ENCODE measurements around the gene SPRED1. TPM values are rescaled to one million over a fixed set of nuclear protein-coding genes. Genes with fewer than 3 reads are reported as not detected.

The SPRED1 gene
- total RNA-seq, 4 donors from 2014 or later: 6.1 to 135 (median 26.6) TPM

DNA sequence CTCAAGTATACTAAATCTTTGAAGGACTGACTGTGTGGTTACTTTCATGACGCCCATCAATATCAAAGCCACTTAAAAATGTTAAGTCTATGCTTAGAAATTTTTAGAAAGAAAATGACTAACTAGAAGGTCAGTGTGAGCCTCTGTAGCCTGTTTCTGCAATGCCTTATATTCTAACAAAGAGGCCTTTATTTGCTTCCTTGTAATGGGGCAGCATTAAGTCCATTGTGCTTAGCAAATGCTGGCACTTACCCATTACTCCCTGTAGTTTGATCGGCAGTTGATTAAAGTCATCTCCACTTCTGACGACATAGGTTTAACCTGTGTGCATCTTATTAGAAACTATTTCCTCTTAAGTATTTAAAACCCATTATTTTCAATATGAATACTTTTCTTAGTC, 109.7 kb downstream of the SPRED1 start:
- H3K9me3 ChIP-seq: no peaks in the 10 kb centered on the region
- TF ChIP-seq POLR2A (IDR thresholded peaks at IDR 0.05) (no peak), CTCF (IDR thresholded peaks at IDR 0.05) (no peak)
- H3K27me3 ChIP-seq: no peaks in the 10 kb centered on the region
- intact Hi-C loops (cut with DNase I; ENCODE audit: low total_unique reads): no loop called here
- no peaks in the 10 kb centered on the region for H3K4me1 ChIP-seq
- H3K27ac ChIP-seq: no peak overlapping the region
- no peaks in the 10 kb centered on the region for H3K36me3 ChIP-seq
- H3K4me3 ChIP-seq: no peak overlapping the region
- no peak for DNase-seq

- Histone ChIP-seq H3K36me3 (no peaks in the 10 kb centered on the region), H3K9me3 (no peaks in the 10 kb centered on the region), H3K4me3 (no peak overlapping the region), H3K4me1 (no peaks in the 10 kb centered on the region), H3K27me3 (no peaks in the 10 kb centered on the region), H3K27ac (no peak overlapping the region)
- TF ChIP-seq POLR2A (IDR thresholded peaks at IDR 0.05): no peak
- TF ChIP-seq CTCF (IDR thresholded peaks at IDR 0.05): no peak
- DNase-seq: no peak
- intact Hi-C loops (cut with DNase I; ENCODE audit: low total_unique reads): no loop called here
Observed at GRCh38 chr15:38367476-38367875, 114.8 kb downstream of the SPRED1 start.

DNA sequence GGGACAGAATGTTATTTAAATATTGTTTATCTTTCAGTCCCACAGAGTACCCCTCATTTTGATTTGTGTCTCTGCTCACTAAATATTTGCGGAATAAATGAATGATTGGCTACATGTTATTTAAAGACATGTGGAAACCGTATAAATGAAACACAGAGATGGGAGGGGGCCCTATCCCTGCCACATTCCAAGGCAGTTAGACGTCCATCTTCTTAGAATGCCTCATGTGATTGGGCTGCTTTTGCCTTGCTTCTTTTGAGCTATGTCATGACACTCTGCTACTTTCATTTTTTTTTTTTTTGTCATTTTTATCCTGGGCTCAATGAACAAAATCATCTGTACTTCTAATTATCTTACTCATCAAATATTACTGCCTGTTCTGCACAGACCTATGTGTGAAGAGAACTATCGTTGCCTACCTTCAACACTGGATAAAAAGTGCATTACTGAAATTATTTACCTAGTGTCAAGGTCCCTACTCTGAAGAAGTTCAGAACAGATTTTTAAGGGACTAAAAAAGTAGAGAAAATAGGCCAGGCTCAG, 117.4 kb downstream of the SPRED1 start:
- H3K4me3 ChIP-seq: no peak overlapping the region
- no peak overlapping the region for H3K27ac ChIP-seq
- intact Hi-C loops (cut with DNase I; ENCODE audit: low total_unique reads): no loop called here
- H3K9me3 ChIP-seq: no peaks in the 10 kb centered on the region
- no peak for DNase-seq
- H3K4me1 ChIP-seq: no peaks in the 10 kb centered on the region
- TF ChIP-seq CTCF (IDR thresholded peaks at IDR 0.05) (no peak), POLR2A (IDR thresholded peaks at IDR 0.05) (no peak)
- no peaks in the 10 kb centered on the region for H3K36me3 ChIP-seq
- H3K27me3 ChIP-seq: no peaks in the 10 kb centered on the region

- Histone ChIP-seq H3K27ac (no peak overlapping the region), H3K9me3 (no peaks in the 10 kb centered on the region), H3K4me3 (no peak overlapping the region), H3K27me3 (no peaks in the 10 kb centered on the region), H3K36me3 (no peaks in the 10 kb centered on the region), H3K4me1 (no peaks in the 10 kb centered on the region)
- TF ChIP-seq CTCF (IDR thresholded peaks at IDR 0.05) (no peak), POLR2A (IDR thresholded peaks at IDR 0.05) (no peak)
- intact Hi-C loops (cut with DNase I; ENCODE audit: low total_unique reads): no loop called here
- no peak for DNase-seq
Observed at GRCh38 chr15:38373016-38373415, 120.4 kb downstream of the SPRED1 start.

- Histone ChIP-seq H3K36me3 (no peaks in the 10 kb centered on the region), H3K27ac (no peak overlapping the region), H3K9me3 (no peaks in the 10 kb centered on the region), H3K4me1 (no peaks in the 10 kb centered on the region), H3K4me3 (no peak overlapping the region), H3K27me3 (no peaks in the 10 kb centered on the region)
- TF ChIP-seq CTCF (IDR thresholded peaks at IDR 0.05): no peak
- TF ChIP-seq POLR2A (IDR thresholded peaks at IDR 0.05): no peak
- intact Hi-C loops (cut with DNase I; ENCODE audit: low total_unique reads): no loop called here
- DNase-seq: no peak
Observed at GRCh38 chr15:38374029-38374428, 121.4 kb downstream of the SPRED1 start.
